Measurements from ENCODE around the gene G2E3. TPM values are rescaled to one million over a fixed set of nuclear protein-coding genes. Genes with fewer than 3 reads are reported as not detected.

G2E3 gene
- total and polyA plus RNA-seq, 4 experiments from 2014 or later: 9.7 to 32.0 (median 22.4) TPM

GRCh38 chr14:30648471-30648870, 89.5 kb downstream of the G2E3 start:
- intact Hi-C loops (cut with micrococcal nuclease): no loop called here
- Histone ChIP-seq H3K4me1 (ENCODE audit: insufficient read depth, low read length) (no peaks in the 10 kb centered on the region), H3K27me3 (ENCODE audit: insufficient read depth, low read length) (no peaks in the 10 kb centered on the region), H3K36me3 (ENCODE audit: insufficient read depth, low read length) (peaks cover 30% of the 10 kb centered on the region), H3K9me3 (ENCODE audit: control insufficient read depth in 1 of 2, low read length in 2 of 2) (no peaks in the 10 kb centered on the region), H3K4me3 (ENCODE audit: low read length in 2 of 2) (no peak overlapping the region), H3K27ac (ENCODE audit: low read depth, low read length) (no peak overlapping the region)
- ChIA-PET POLR2A (ENCODE audit: partially characterized antibody) (no interaction called here), CTCF (ENCODE audit: partially characterized antibody) (no interaction called here)
- Mint-ChIP-seq H3K4me3 (no peak overlapping the region), H3K27ac (no peak overlapping the region), H3K9me3 (peaks cover 0 to 8% (median 0%) of the 10 kb centered on the region in 8 donors), H3K27me3 (no peaks in the 10 kb centered on the region), H3K36me3 (peaks cover 48 to 64% of the 10 kb centered on the region in 2 donors), H3K4me1 (peaks cover 0 to 15% (median 9%) of the 10 kb centered on the region in 4 donors)
- DNase-seq: no peak

- Mint-ChIP-seq H3K36me3 (peaks cover 27 to 38% of the 10 kb centered on the region in 2 donors), H3K4me3 (no peak overlapping the region), H3K9me3 (no peaks in the 10 kb centered on the region), H3K27me3 (no peaks in the 10 kb centered on the region), H3K4me1 (peaks cover 0 to 3% (median 1%) of the 10 kb centered on the region in 4 donors), H3K27ac (no peak overlapping the region)
- DNase-seq: no peak
- ChIA-PET CTCF (ENCODE audit: partially characterized antibody) (no interaction called here), POLR2A (ENCODE audit: partially characterized antibody) (no interaction called here)
- H3K36me3 ChIP-seq (ENCODE audit: insufficient read depth, low read length): peaks cover 32% of the 10 kb centered on the region
- H3K27me3 ChIP-seq (ENCODE audit: insufficient read depth, low read length): no peaks in the 10 kb centered on the region
- H3K4me3 ChIP-seq (ENCODE audit: low read length in 2 of 2): no peak overlapping the region
- no peaks in the 10 kb centered on the region for H3K9me3 ChIP-seq (ENCODE audit: control insufficient read depth in 1 of 2, low read length in 2 of 2)
- intact Hi-C loops (cut with micrococcal nuclease): no loop called here
- H3K4me1 ChIP-seq (ENCODE audit: insufficient read depth, low read length): no peaks in the 10 kb centered on the region
- no peak overlapping the region for H3K27ac ChIP-seq (ENCODE audit: low read depth, low read length)
These were observed 93.0 kb downstream of the G2E3 start for GRCh38 chr14:30651937-30652336.

- intact Hi-C loops (cut with micrococcal nuclease): loop anchor here (5.0 kb wide), 1 partner anchor 252 kb away; no protein-coding TSS in a partner anchor
- POLR2A ChIA-PET (ENCODE audit: partially characterized antibody): no interaction called here
- no peaks in the 10 kb centered on the region for H3K27me3 ChIP-seq (ENCODE audit: insufficient read depth, low read length)
- H3K4me3 ChIP-seq (ENCODE audit: low read length in 2 of 2): no peak overlapping the region
- Mint-ChIP-seq H3K27ac (no peak overlapping the region), H3K4me3 (no peak overlapping the region), H3K27me3 (no peaks in the 10 kb centered on the region), H3K36me3 (peaks cover 26 to 41% of the 10 kb centered on the region in 2 donors), H3K9me3 (no peaks in the 10 kb centered on the region), H3K4me1 (peaks cover 0 to 4% (median under 1%) of the 10 kb centered on the region in 4 donors)
- peaks cover 32% of the 10 kb centered on the region for H3K36me3 ChIP-seq (ENCODE audit: insufficient read depth, low read length)
- no peaks in the 10 kb centered on the region for H3K4me1 ChIP-seq (ENCODE audit: insufficient read depth, low read length)
- CTCF ChIA-PET (ENCODE audit: partially characterized antibody): interaction anchor here (0.8 to 1.4 kb wide), 8 partner anchors 9 to 51 kb away, joined by 3 to 5 read pairs (median 3); no protein-coding TSS in a partner anchor
- H3K27ac ChIP-seq (ENCODE audit: low read depth, low read length): no peak overlapping the region
- no peaks in the 10 kb centered on the region for H3K9me3 ChIP-seq (ENCODE audit: control insufficient read depth in 1 of 2, low read length in 2 of 2)
- no peak for DNase-seq
These were observed 96.2 kb downstream of the G2E3 start for GRCh38 chr14:30655124-30655523.

- ChIA-PET CTCF (ENCODE audit: partially characterized antibody) (interaction anchor here (0.8 to 1.3 kb wide), 6 partner anchors 9 to 67 kb away, joined by 3 to 5 read pairs (median 3); no protein-coding TSS in a partner anchor), POLR2A (ENCODE audit: partially characterized antibody) (no interaction called here)
- intact Hi-C loops (cut with micrococcal nuclease): loop anchor here (1.0 to 5.0 kb wide), 2 partner anchors 252 to 701 kb away; no protein-coding TSS in a partner anchor
- no peaks in the 10 kb centered on the region for H3K9me3 Mint-ChIP-seq
- Histone ChIP-seq H3K4me1 (ENCODE audit: insufficient read depth, low read length) (no peaks in the 10 kb centered on the region), H3K27me3 (ENCODE audit: insufficient read depth, low read length) (no peaks in the 10 kb centered on the region), H3K4me3 (ENCODE audit: low read length in 2 of 2) (no peak overlapping the region), H3K9me3 (ENCODE audit: control insufficient read depth in 1 of 2, low read length in 2 of 2) (no peaks in the 10 kb centered on the region), H3K36me3 (ENCODE audit: insufficient read depth, low read length) (peaks cover 32% of the 10 kb centered on the region), H3K27ac (ENCODE audit: low read depth, low read length) (no peak overlapping the region)
- no peak for DNase-seq
- H3K4me3 Mint-ChIP-seq: no peak overlapping the region
- peaks cover 0 to 4% (median 0%) of the 10 kb centered on the region in 4 donors for H3K4me1 Mint-ChIP-seq
- peaks cover 26 to 45% of the 10 kb centered on the region in 2 donors for H3K36me3 Mint-ChIP-seq
- no peak overlapping the region for H3K27ac Mint-ChIP-seq
- no peaks in the 10 kb centered on the region for H3K27me3 Mint-ChIP-seq
These were observed 96.7 kb downstream of the G2E3 start for GRCh38 chr14:30655658-30656057.

GRCh38 chr14:30656190-30656632, 97.3 kb downstream of the G2E3 start:
- peaks cover 0 to 4% (median 0%) of the 10 kb centered on the region in 4 donors for H3K4me1 Mint-ChIP-seq
- no peak overlapping the region for H3K27ac ChIP-seq (ENCODE audit: low read depth, low read length)
- POLR2A ChIA-PET (ENCODE audit: partially characterized antibody): no interaction called here
- no peaks in the 10 kb centered on the region for H3K9me3 Mint-ChIP-seq
- no peak overlapping the region for H3K4me3 Mint-ChIP-seq
- H3K27ac Mint-ChIP-seq: no peak overlapping the region
- CTCF ChIA-PET (ENCODE audit: partially characterized antibody): interaction anchor here (0.7 to 1.1 kb wide), 6 partner anchors 16 to 66 kb away, joined by 3 to 7 read pairs (median 4); partner anchors contain the start of gene SCFD1
- peak in 4 of 5 donors; percentile 21 to 40 (median 30) for DNase-seq
- H3K27me3 Mint-ChIP-seq: no peaks in the 10 kb centered on the region
- no peak overlapping the region for H3K4me3 ChIP-seq (ENCODE audit: low read length in 2 of 2)
- H3K27me3 ChIP-seq (ENCODE audit: insufficient read depth, low read length): no peaks in the 10 kb centered on the region
- peaks cover 26% of the 10 kb centered on the region for H3K36me3 ChIP-seq (ENCODE audit: insufficient read depth, low read length)
- H3K4me1 ChIP-seq (ENCODE audit: insufficient read depth, low read length): no peaks in the 10 kb centered on the region
- no peaks in the 10 kb centered on the region for H3K9me3 ChIP-seq (ENCODE audit: control insufficient read depth in 1 of 2, low read length in 2 of 2)
- H3K36me3 Mint-ChIP-seq: peaks cover 23 to 46% of the 10 kb centered on the region in 2 donors
- intact Hi-C loops (cut with micrococcal nuclease): loop anchor here (1.0 to 5.0 kb wide), 2 partner anchors 251 to 700 kb away; no protein-coding TSS in a partner anchor

- Mint-ChIP-seq H3K4me3 (no peak overlapping the region), H3K27me3 (no peaks in the 10 kb centered on the region), H3K4me1 (peaks cover 0 to 4% (median 0%) of the 10 kb centered on the region in 4 donors), H3K9me3 (no peaks in the 10 kb centered on the region), H3K36me3 (peaks cover 19 to 45% of the 10 kb centered on the region in 2 donors), H3K27ac (no peak overlapping the region)
- ChIA-PET CTCF (ENCODE audit: partially characterized antibody) (interaction anchor here (0.7 to 1.1 kb wide), 5 partner anchors 17 to 39 kb away, joined by 3 to 7 read pairs (median 4); partner anchors contain the start of gene SCFD1), POLR2A (ENCODE audit: partially characterized antibody) (no interaction called here)
- DNase-seq: no peak
- H3K4me3 ChIP-seq (ENCODE audit: low read length in 2 of 2): no peak overlapping the region
- H3K36me3 ChIP-seq (ENCODE audit: insufficient read depth, low read length): peaks cover 19% of the 10 kb centered on the region
- intact Hi-C loops (cut with micrococcal nuclease): loop anchor here (5.0 kb wide), 1 partner anchor 250 kb away; no protein-coding TSS in a partner anchor
- H3K27ac ChIP-seq (ENCODE audit: low read depth, low read length): no peak overlapping the region
- no peaks in the 10 kb centered on the region for H3K4me1 ChIP-seq (ENCODE audit: insufficient read depth, low read length)
- H3K9me3 ChIP-seq (ENCODE audit: control insufficient read depth in 1 of 2, low read length in 2 of 2): no peaks in the 10 kb centered on the region
- H3K27me3 ChIP-seq (ENCODE audit: insufficient read depth, low read length): no peaks in the 10 kb centered on the region
These were observed 98.1 kb downstream of the G2E3 start for GRCh38 chr14:30657050-30657449.

- H3K36me3 Mint-ChIP-seq: peaks cover 18 to 49% of the 10 kb centered on the region in 2 donors
- Histone ChIP-seq H3K4me3 (ENCODE audit: low read length in 2 of 2) (no peak overlapping the region), H3K27ac (ENCODE audit: low read depth, low read length) (no peak overlapping the region), H3K9me3 (ENCODE audit: control insufficient read depth in 1 of 2, low read length in 2 of 2) (no peaks in the 10 kb centered on the region), H3K36me3 (ENCODE audit: insufficient read depth, low read length) (peaks cover 15% of the 10 kb centered on the region), H3K27me3 (ENCODE audit: insufficient read depth, low read length) (no peaks in the 10 kb centered on the region), H3K4me1 (ENCODE audit: insufficient read depth, low read length) (no peaks in the 10 kb centered on the region)
- peaks cover 0 to 4% (median under 1%) of the 10 kb centered on the region in 4 donors for H3K4me1 Mint-ChIP-seq
- peak in 1 of 5 donors; percentile 8 for DNase-seq
- no peaks in the 10 kb centered on the region for H3K27me3 Mint-ChIP-seq
- intact Hi-C loops (cut with micrococcal nuclease): loop anchor here (5.0 kb wide), 1 partner anchor 250 kb away; no protein-coding TSS in a partner anchor
- no peak overlapping the region for H3K4me3 Mint-ChIP-seq
- ChIA-PET CTCF (ENCODE audit: partially characterized antibody) (no interaction called here), POLR2A (ENCODE audit: partially characterized antibody) (no interaction called here)
- no peaks in the 10 kb centered on the region for H3K9me3 Mint-ChIP-seq
- H3K27ac Mint-ChIP-seq: no peak overlapping the region
These were observed 98.7 kb downstream of the G2E3 start for GRCh38 chr14:30657606-30658163.

All from CD4-positive, alpha-beta memory T cell (primary cell).